DOHH2 (cell line): ENCODE results near the gene SH3RF3.

Source experiments
- CTCF ChIP-seq: fragments of 200-600 bp; sonication (generic); IDR thresholded peaks from one replicate; pipeline ENCODE4 v1.5.1; 2014; ENCODE audit warnings: antibody characterized with exemption, mild to moderate bottlenecking, low read depth, low read length; ENCODE audit not compliant: poor library complexity, severe bottlenecking
- EZH2phosphoT487 ChIP-seq: fragments of 200-600 bp; sonication (generic); IDR thresholded peaks from 2 replicates; pipeline ENCODE4 v1.6.1; 2017; ENCODE audit warnings: borderline replicate concordance, mild to moderate bottlenecking, antibody characterized with exemption, low read length, moderate library complexity, mixed read lengths

GRCh38 chr2:109386004-109386695, 257.1 kb downstream of the SH3RF3 start:
- TF ChIP-seq CTCF (no peak), EZH2phosphoT487 (no peak)
